Measurements from ENCODE around the gene APH1B.
A peak's percentile ranks its signal among the peaks of the same experiment; 100 is the strongest.
"Not testable (repeated sequence)": the region's sequence is repeated elsewhere in the genome, so short reads cannot be mapped to it uniquely, and the experiment has no call there.

The APH1B gene

GRCh38 chr15:63277038-63277892 is at the start of gene APH1B:
TSS of gene APH1B (plus strand) at chr15:63277605. CDS start at chr15:63277624, 19 bp downstream.
- DNase-seq = peak; percentile 91

GRCh38 chr15:63227689-63228088 is 49.7 kb upstream of the APH1B start:
- DNase-seq = no peak

GRCh38 chr15:63231206-63231605 is 46.2 kb upstream of the APH1B start:
- no peak for DNase-seq

- no peak for DNase-seq
These were observed 45.7 kb upstream of the APH1B start for GRCh38 chr15:63231706-63232105.

GRCh38 chr15:63232405-63232804 is 45.0 kb upstream of the APH1B start:
- DNase-seq = no peak

GRCh38 chr15:63232943-63233342 is 44.5 kb upstream of the APH1B start:
- DNase-seq = no peak

- DNase-seq = no peak
These were observed 43.6 kb upstream of the APH1B start for GRCh38 chr15:63233667-63234423.

- peak; percentile 40 for DNase-seq
These were observed 42.9 kb upstream of the APH1B start for GRCh38 chr15:63234451-63234870.

- DNase-seq = no peak
These were observed 41.1 kb upstream of the APH1B start for GRCh38 chr15:63236272-63236671.

GRCh38 chr15:63237086-63237485 is 40.3 kb upstream of the APH1B start:
- DNase-seq = not testable (repeated sequence)

- no peak for DNase-seq
These were observed 39.2 kb upstream of the APH1B start for GRCh38 chr15:63238171-63238570.

GRCh38 chr15:63238796-63239195 is 38.6 kb upstream of the APH1B start:
- DNase-seq = no peak

- DNase-seq = no peak
These were observed 37.3 kb upstream of the APH1B start for GRCh38 chr15:63240109-63240508.

- no peak for DNase-seq
These were observed 36.1 kb upstream of the APH1B start for GRCh38 chr15:63241316-63241715.

- DNase-seq = no peak
These were observed 34.3 kb upstream of the APH1B start for GRCh38 chr15:63243101-63243500.

GRCh38 chr15:63243776-63244175 is 33.6 kb upstream of the APH1B start:
- DNase-seq = no peak

- no peak for DNase-seq
These were observed 33.0 kb upstream of the APH1B start for GRCh38 chr15:63244399-63244798.

GRCh38 chr15:63244976-63245645 is 32.3 kb upstream of the APH1B start:
- DNase-seq = no peak

- no peak for DNase-seq
These were observed 30.5 kb upstream of the APH1B start for GRCh38 chr15:63246691-63247469.

GRCh38 chr15:63250312-63250965 is 27.0 kb upstream of the APH1B start:
- DNase-seq = no peak

- DNase-seq = no peak
These were observed 25.7 kb upstream of the APH1B start for GRCh38 chr15:63251701-63252100.

GRCh38 chr15:63252292-63252691 is 25.1 kb upstream of the APH1B start:
- DNase-seq = no peak

Data from right hindlimb (tissue), 1 donor.